ENCODE data around the gene SIGLECL1. TPM values are rescaled to one million over a fixed set of nuclear protein-coding genes. Genes with fewer than 3 reads are reported as not detected.

SIGLECL1 gene
- total RNA-seq, 1 experiment from 2014 or later, result not detected

DNA sequence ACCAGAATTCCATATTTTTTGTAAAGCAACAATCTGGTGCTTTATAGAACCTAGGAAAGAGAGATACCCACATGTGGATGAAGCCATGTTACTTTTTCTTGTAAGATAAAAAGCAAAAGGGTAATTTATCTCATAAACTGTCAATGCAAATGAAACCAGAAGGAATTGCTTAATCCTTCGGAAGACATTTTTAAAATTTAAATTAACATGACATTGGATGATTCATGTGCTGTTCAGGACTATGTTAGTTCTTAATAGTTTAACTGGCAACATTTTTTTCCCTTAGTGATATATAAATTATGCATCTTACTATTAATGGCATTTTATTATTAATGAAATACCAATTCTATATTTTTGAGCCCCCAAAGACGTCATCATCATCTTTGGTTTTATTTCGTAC, 34.8 kb downstream of the SIGLECL1 start:
- H3K79me2 ChIP-seq (ENCODE audit: insufficient read depth, low read length), result no peaks in the 10 kb centered on the region
- Mint-ChIP-seq H3K9me3 (peaks cover 0 to 21% of the 10 kb centered on the region in 2 experiments; a peak in 3 of 5 replicates), H3K27me3 (ENCODE audit: low read depth) (peaks cover 13% of the 10 kb centered on the region), H3K27ac (no peak overlapping the region), H3K4me1 (no peaks in the 10 kb centered on the region), H3K4me3 (no peak overlapping the region), H3K36me3 (ENCODE audit: insufficient read depth in 1 of 3, low read depth in 3 of 3) (peaks cover 0 to 2% (median 0%) of the 10 kb centered on the region in 3 experiments; a peak in 1 of 7 replicates)
- DNase-seq, result no peak
- H2BK12ac ChIP-seq (ENCODE audit: insufficient read length, low read depth, low read length), result no peak overlapping the region
- no peaks in the 10 kb centered on the region for H3K23me2 ChIP-seq (ENCODE audit: insufficient read length, low read depth, low read length, poor library complexity, severe bottlenecking)
- no peak overlapping the region for H3K14ac ChIP-seq (ENCODE audit: insufficient read depth, low read length)
- no peak overlapping the region for H4K5ac ChIP-seq (ENCODE audit: insufficient read length, low read depth, low read length)
- no peak overlapping the region for H3K4me2 ChIP-seq (ENCODE audit: insufficient read depth, insufficient read length, low read length)
- no peak overlapping the region for H2BK5ac ChIP-seq (ENCODE audit: insufficient read length, low read length)
- no peak overlapping the region for H2AFZ ChIP-seq (ENCODE audit: low read length)
- H2BK20ac ChIP-seq (ENCODE audit: low read depth, low read length, poor library complexity, severe bottlenecking), result no peak overlapping the region
- H2BK120ac ChIP-seq (ENCODE audit: low read depth, low read length, poor library complexity, severe bottlenecking), result no peak overlapping the region
- no peak overlapping the region for H3K27ac ChIP-seq (ENCODE audit: insufficient read length, low read depth, low read length)
- H3K18ac ChIP-seq (ENCODE audit: insufficient read length, low read depth, low read length), result no peak overlapping the region
- no peaks in the 10 kb centered on the region for H4K20me1 ChIP-seq (ENCODE audit: control insufficient read depth, insufficient read depth, insufficient read length)
- H3K4me1 ChIP-seq (ENCODE audit: insufficient read depth, low read length), result no peaks in the 10 kb centered on the region
- H4K8ac ChIP-seq (replicated peaks; ENCODE audit: insufficient read length, low read depth, low read length), result no peak overlapping the region
- H2BK15ac ChIP-seq (ENCODE audit: low read depth, low read length), result no peak overlapping the region
- H3K56ac ChIP-seq (ENCODE audit: insufficient read length, low read depth, low read length), result no peak overlapping the region
- no peaks in the 10 kb centered on the region for H3K9me3 ChIP-seq (ENCODE audit: control insufficient read depth, low read depth, low read length)
- H2AK5ac ChIP-seq (ENCODE audit: insufficient read length, low read length), result no peak overlapping the region
- no peak overlapping the region for H3K9ac ChIP-seq (ENCODE audit: extremely low read depth, insufficient read length, low read length)
- H3K23ac ChIP-seq (ENCODE audit: insufficient read length, low read depth, low read length), result no peak overlapping the region
- H3T11ph ChIP-seq (ENCODE audit: low read length), result no peak overlapping the region
- H3K27me3 ChIP-seq (ENCODE audit: insufficient read depth, low read length), result no peaks in the 10 kb centered on the region
- H3K4ac ChIP-seq (ENCODE audit: low read depth, low read length), result no peak overlapping the region
- H4K91ac ChIP-seq (ENCODE audit: insufficient read length, low read depth, low read length), result no peak overlapping the region
- H3K79me1 ChIP-seq (ENCODE audit: insufficient read depth, low read depth, low read length, poor library complexity, severe bottlenecking), result no peaks in the 10 kb centered on the region
- TF ChIP-seq, protein P1, sequence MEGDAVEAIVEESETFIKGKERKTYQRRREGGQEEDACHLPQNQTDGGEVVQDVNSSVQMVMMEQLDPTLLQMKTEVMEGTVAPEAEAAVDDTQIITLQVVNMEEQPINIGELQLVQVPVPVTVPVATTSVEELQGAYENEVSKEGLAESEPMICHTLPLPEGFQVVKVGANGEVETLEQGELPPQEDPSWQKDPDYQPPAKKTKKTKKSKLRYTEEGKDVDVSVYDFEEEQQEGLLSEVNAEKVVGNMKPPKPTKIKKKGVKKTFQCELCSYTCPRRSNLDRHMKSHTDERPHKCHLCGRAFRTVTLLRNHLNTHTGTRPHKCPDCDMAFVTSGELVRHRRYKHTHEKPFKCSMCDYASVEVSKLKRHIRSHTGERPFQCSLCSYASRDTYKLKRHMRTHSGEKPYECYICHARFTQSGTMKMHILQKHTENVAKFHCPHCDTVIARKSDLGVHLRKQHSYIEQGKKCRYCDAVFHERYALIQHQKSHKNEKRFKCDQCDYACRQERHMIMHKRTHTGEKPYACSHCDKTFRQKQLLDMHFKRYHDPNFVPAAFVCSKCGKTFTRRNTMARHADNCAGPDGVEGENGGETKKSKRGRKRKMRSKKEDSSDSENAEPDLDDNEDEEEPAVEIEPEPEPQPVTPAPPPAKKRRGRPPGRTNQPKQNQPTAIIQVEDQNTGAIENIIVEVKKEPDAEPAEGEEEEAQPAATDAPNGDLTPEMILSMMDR (conservative IDR thresholded peaks at IDR 0.05), result no peak
- WGBS (ENCODE audit: extremely low coverage, insufficient read length, low lambda C conversion rate), result no CpG with 5 or more reads among the region's 3 CpGs

All from H9 (cell line).